ENCODE results near the gene UBE2C.

The UBE2C gene

GRCh38 chr20:45834797-45835161 is 22.3 kb downstream of the UBE2C start (continued):
- TF ChIP-seq TSHZ2 (CRISPR knock-in tag; IDR thresholded peaks at IDR 0.05) (no peak), GLIS3 (CRISPR knock-in tag; IDR thresholded peaks at IDR 0.05) (no peak), POU6F1 (CRISPR knock-in tag; IDR thresholded peaks at IDR 0.05; ENCODE audit: borderline replicate concordance, low read depth) (no peak)

- TF ChIP-seq BACH2 (CRISPR knock-in tag; IDR thresholded peaks at IDR 0.05; ENCODE audit: borderline replicate concordance) (no peak), OSR1 (CRISPR knock-in tag; IDR thresholded peaks at IDR 0.05) (no peak), CREB5 (CRISPR knock-in tag; IDR thresholded peaks at IDR 0.05; ENCODE audit: low read depth) (no peak), ZNF8 (CRISPR knock-in tag; IDR thresholded peaks at IDR 0.05) (no peak), SNAI2 (CRISPR knock-in tag; IDR thresholded peaks at IDR 0.05) (no peak), ZC3H10 (CRISPR knock-in tag; IDR thresholded peaks at IDR 0.05) (no peak)
- ATAC-seq = no peak
Measured at GRCh38 chr20:45835329-45835765, 22.9 kb downstream of the UBE2C start.

GRCh38 chr20:45835825-45836224 is 23.4 kb downstream of the UBE2C start:
- no peak for ATAC-seq

GRCh38 chr20:45836841-45837240 is 24.4 kb downstream of the UBE2C start:
- TF ChIP-seq ARNTL (CRISPR knock-in tag; IDR thresholded peaks at IDR 0.05; ENCODE audit: borderline replicate concordance, low read depth) (no peak), TCF4 (CRISPR knock-in tag; IDR thresholded peaks at IDR 0.05; ENCODE audit: borderline replicate concordance) (peak; percentile 62; the same call in 1 of the 2 replicates), ESRRG (CRISPR knock-in tag; IDR thresholded peaks at IDR 0.05) (no peak)
- no peak for ATAC-seq

More at GRCh38 chr20:45835825-45836224, 23.4 kb downstream of the UBE2C start:
- TF ChIP-seq ZFP3 (CRISPR knock-in tag; IDR thresholded peaks at IDR 0.05) = no peak
- no peak for TF ChIP-seq ZNF8 (CRISPR knock-in tag; IDR thresholded peaks at IDR 0.05)
- TF ChIP-seq PATZ1 (CRISPR knock-in tag; IDR thresholded peaks at IDR 0.05; ENCODE audit: borderline replicate concordance) = no peak
- TF ChIP-seq ZNF565 (CRISPR knock-in tag; conservative IDR thresholded peaks at IDR 0.05; ENCODE audit: low read depth) = no peak
- no peak for TF ChIP-seq RARB (CRISPR knock-in tag; IDR thresholded peaks at IDR 0.05)
- no peak for TF ChIP-seq POU6F1 (CRISPR knock-in tag; IDR thresholded peaks at IDR 0.05; ENCODE audit: borderline replicate concordance, low read depth)
- TF ChIP-seq ESRRG (CRISPR knock-in tag; IDR thresholded peaks at IDR 0.05) = no peak
- TF ChIP-seq BACH2 (CRISPR knock-in tag; IDR thresholded peaks at IDR 0.05; ENCODE audit: borderline replicate concordance) = no peak
- no peak for TF ChIP-seq CSDC2 (CRISPR knock-in tag; IDR thresholded peaks at IDR 0.05)
- TF ChIP-seq ZC3H10 (CRISPR knock-in tag; IDR thresholded peaks at IDR 0.05) = no peak

GRCh38 chr20:45840700-45841198 is 28.3 kb downstream of the UBE2C start:
- ATAC-seq = no peak
- TF ChIP-seq ZNF70 (CRISPR knock-in tag; IDR thresholded peaks at IDR 0.05) (no peak), ZFP30 (CRISPR knock-in tag; IDR thresholded peaks at IDR 0.05) (no peak), OSR1 (CRISPR knock-in tag; IDR thresholded peaks at IDR 0.05) (no peak), ZFP3 (CRISPR knock-in tag; IDR thresholded peaks at IDR 0.05) (no peak), ZNF565 (CRISPR knock-in tag; conservative IDR thresholded peaks at IDR 0.05; ENCODE audit: low read depth) (no peak), PATZ1 (CRISPR knock-in tag; IDR thresholded peaks at IDR 0.05; ENCODE audit: borderline replicate concordance) (no peak)

All from SK-N-SH treated with all-trans-retinoic acid at 6 μM for 48 hours (cell line).